Stimulated activated CD8-positive, alpha-beta memory T cell treated with anti-CD3 and anti-CD28 coated beads, Interleukin-7, amount 100 ng/mL, for 4 hours (primary cell): Measurements from ENCODE around the gene CCDC60.

Source experiments
- DNase-seq, 2 donors: peaks; one replicate each; pipeline ENCODE4 v3.0.0-alpha.2; 2020; ENCODE audit warnings: low read depth in 2 of 2

The CCDC60 gene, protein sequence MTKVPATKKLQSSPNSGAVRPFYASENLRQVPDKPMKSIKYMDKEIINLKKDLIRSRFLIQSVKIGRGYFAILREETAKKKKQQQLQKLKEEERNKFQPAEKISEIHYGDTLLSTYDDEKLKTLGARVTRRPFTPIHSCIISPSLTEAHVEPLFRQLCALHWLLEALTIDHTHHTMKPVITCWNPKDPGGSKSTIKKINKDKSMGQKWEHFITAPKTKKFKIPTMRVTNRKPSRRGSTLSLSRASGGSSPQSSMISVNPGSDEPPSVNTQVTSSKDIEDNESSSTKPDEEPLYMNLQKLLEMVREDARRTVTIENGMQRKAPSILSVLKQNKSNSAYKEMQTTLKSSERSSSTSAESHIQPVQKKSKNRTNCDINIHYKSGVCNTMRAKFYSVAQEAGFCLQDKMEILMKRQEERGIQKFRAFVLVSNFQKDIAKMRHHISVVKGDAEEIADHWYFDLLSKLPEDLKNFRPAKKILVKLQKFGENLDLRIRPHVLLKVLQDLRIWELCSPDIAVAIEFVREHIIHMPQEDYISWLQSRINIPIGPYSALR

DNA sequence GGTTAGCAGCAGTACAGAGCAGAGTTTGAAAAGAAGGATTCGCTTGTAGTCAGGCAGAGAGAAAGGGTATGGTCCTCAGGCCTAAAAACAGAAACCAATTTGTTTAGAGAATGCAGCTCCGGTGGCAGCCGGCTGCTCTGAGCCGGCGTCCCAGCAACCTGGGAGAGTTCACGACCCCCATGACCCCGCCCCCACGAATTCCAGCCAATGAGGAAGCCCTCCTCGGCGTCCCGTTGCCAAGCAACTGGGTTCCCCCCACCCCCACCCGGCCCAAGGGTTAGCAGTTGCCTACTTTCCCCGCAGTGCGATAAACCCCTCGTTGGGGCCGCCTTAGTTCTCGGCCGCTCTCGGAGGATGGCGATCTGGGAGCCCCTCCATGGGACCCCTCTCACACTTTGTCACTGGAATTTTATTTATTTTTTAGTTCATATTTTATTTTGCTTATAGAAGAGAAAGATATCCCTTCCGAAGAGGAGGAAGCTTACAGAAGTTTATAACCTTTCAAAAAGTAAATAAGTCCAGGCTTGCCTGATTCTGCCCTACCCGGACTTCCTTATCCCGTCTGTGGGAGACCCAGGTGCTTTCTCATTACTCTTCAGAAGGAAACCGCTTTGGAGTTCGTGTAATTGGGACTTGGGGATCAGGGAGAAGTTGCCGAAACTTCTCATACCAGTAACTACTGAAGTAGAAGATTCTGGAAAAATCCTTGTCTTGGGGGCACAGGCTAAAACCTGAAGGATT, at the start of gene CCDC60:
TSS of gene CCDC60 (plus strand) at position 300 of the 741 bp plus-strand sequence. CDS start 448 bp downstream, outside the sequence.
- DNase-seq: no peak

DNA sequence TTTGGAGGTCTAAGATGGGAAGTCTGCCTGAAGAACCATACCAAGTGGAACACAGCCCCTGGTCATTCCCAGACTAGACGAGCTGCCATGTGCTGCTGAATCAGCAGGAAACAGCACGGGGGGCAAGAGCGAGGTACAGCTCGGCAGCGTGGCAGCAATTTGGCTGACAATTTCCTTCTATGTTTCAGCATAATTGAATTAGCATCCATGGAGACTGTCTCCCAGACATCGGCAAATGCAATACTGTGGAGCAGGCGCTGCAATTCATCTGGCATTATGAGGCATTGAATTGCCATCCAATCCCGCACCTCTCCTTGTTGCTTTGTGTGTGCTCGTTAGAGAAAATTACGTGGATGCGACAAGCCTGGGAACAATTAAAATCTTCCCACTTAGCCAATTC, 46.0 kb upstream of the CCDC60 start:
- no peak for DNase-seq

DNA sequence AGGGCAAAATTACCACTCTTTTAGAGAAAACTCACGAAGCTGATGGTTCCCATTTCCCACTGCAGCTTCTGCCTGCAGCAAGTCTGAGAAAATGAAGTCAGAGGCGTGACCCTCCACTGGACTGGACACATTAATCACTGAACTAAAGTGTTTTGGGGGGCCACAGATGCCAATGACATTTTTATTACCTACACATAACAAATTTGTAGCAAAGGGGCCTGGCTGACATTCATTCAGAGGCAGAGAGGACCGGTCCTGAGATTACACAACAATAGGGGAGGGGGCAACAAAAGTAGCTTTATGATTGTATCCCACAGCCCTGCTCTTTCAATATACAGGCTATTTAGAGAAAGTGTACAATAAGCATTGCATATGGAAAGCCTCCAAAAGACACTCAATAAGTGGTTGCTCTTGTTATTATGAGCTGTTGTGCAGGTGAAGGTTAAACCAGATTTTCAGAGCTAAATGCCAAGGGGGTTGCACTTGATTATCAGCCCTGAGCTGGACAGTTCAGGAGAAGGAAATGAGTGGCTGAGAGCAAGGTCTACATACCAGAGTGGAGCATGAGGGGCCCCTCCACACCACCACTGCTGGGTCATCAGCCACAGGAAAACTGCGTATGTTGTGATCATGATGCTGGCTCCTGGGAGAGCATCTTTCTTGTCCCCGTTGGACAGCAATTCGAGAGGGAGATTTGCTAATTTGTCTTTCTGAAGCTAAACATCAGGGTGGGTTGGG, 41.5 kb upstream of the CCDC60 start:
- DNase-seq: no peak

DNA sequence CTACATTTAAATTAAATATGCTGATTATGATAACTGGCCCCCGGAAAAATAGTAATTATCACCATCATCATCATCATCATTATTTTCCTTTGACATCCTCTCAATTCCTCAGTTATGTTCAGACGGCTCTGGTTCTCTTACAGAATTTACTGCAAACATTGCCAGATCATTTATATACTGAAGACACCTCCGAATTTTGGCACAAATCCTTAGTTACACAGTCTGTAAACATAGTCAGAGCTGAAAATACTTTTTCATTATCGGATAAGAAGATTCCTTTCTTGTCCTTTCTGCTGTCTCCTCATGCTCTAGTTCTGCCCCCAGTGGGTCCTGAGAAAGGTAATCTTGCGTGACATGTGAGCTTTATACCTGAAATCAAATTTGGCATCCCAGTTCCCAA, 40.3 kb upstream of the CCDC60 start:
- DNase-seq: no peak

DNA sequence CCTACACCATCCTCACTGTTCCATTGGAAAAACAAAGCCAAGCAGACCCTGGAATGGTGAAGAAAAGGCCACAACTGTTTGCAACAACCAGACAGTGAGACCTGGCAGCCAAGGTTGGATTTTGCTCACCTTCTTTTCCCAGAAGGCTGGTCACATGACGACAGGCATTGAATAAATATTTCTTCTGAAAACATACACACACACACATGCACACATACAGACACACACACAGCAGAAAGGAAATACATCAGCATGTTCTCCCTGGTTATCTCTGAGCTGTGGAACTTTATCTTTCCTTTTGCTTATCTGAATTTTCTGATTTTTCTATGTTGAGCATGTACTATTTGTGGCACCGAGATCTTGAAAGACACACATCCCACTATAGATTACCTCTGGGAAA, 38.0 kb upstream of the CCDC60 start:
- DNase-seq: no peak

DNA sequence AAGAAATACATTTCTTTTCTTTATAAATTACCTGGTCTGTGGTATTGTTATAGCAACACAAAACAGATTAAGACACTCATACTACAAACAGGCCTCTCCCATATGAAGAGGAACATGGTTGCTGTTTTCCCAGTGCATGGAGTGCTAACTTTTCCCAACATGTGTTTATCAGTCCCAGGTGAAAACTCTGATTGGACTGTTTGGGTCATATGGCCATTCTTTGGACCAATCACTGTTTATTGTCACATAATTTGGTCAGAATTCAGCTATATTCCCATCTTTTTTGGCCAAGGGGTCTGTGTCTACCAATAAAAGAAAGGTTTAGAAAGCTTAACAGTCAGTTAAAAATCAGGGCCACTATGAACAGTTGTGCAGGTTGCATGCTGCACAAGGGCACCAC, 35.4 kb upstream of the CCDC60 start:
- no peak for DNase-seq

DNA sequence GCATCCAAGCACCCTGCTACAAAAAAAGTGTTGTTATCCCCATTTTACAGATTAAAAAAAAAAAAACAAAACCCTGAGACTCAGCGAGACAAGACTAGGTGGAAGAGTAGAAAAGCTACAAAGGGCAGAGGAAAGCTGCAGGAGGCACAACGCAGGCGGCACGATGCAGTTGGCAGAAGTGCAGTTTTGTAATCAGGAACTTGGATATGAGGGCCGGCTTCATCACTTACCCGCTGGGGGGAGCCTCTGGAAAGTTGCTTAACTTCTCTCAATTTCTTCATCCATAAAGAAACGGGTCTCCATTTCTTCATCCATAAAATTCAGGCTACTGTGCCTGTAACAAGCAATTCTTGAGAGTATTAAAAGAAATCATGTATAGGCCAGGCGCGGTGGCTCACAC, 33.1 kb upstream of the CCDC60 start:
- DNase-seq: no peak

DNA sequence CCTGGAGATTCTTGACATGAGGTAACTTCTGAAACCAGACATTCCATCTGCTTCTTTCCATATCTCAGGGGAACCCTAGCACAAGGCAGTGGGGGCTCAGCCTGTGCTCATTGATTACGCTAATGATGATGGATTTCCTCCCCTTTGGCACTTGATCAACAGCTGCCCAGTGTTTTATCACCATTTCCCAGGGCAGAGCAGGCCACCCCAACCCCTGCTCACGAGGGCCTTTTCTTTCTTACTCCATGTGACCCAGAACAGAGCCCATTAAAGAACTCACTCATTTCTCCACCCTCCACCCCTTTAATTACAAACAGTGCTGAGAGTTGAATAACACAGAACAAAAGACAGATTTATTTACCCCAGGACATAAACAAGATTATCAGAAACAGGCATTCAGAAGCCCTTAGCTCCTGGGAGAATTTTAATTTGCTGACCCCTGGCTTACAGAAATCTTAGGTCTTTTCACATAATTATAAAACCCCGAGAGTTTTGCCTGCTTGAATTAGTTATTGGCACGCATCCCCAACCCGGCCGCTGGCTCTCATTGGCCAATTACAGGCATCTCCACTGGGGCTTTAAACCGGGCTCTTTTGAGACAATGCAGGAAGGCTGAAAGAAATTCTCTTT, 32.0 kb upstream of the CCDC60 start:
- DNase-seq: no peak

DNA sequence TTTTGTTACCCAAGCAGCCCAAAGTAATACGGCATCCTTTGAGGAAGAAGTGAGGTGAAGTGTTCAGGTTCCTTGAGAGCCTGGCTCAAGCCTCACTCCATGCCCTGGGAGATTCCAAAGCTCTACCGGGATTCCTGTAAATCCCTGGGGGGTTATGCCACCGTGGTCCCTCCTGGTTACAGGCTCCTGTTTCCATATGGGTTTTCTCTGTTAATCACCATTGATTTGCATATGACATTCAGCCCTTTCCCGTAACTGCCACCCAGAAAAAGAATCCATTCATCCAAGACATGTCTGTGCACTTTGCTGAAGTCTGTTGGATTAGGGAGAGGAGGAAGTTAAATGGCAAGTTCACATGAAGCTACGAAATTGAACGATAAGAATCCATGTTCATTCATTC, 27.9 kb upstream of the CCDC60 start:
- DNase-seq: no peak

DNA sequence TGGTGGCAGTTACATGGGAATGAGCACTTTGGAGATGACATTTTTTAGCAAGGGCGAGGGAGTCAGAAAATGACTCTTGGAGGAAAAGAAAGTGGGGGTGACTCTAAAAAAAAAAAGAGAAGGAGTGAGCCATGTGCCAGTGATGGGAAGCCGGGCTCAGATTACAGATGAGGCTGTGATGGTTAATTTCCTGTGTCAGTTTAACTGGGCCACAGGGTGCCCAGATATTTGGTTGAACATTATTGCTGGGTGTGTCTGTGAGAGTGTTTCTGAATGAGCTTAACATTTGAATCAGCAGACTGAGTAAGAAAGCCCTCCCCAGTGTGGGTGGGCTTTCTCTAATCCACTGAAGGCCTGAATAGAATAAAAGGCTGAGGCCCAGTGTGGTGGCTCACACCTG, 26.8 kb upstream of the CCDC60 start:
- DNase-seq: no peak

DNA sequence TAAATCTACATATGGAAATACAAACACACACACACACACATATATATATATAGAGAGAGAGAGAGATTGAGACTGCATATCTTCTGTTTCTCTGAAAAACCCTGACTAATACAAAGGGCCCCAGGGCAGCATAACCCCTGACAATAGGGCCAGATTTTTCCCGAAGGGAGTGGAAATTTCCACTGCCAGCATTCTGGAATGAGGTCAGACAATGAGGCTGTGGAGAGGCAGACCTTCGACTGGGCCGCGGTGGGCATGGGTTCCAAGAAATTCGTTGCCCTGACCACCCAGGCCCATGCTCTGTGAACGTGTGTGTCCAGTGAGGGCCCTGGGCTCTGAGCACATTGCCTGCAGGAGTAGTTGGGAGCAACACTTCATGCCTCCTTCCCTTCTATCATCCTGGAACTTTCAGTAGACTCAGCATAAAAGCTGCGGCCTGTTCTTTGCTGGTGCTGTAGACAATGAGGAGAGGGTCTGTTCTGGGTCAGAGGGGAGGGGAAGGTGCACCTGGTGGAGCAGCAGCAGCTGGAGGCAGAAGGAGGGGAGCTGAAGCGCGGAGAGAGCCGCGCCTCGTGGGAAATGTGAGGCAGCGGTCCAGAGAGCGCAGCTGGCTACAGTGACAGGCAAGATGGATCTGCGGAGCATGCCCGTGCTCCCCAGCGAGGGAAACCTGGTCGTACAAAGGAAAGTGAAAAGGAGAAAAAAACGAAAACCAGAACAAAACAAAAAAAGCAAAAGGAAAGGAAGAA, 25.6 kb upstream of the CCDC60 start:
- no peak for DNase-seq

DNA sequence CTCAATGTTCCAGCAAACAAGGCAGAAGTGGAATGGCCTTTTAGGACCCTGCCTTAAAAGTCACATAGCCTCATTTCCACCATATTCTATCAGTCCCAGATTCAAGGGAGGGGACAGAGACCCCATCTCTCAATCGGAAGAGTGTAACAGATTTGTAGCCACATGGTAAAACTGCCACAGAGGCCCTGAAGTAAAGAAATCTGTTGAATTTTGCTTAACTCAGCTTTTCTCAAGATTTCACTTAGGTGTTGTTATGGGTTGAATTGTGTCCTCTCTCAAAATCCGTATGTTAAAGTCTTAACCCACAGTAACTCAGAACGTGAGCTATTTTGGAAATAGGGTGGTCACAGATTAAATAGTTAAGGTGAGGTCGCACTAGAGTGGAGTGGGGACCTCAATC, 22.7 kb upstream of the CCDC60 start:
- DNase-seq: no peak

DNA sequence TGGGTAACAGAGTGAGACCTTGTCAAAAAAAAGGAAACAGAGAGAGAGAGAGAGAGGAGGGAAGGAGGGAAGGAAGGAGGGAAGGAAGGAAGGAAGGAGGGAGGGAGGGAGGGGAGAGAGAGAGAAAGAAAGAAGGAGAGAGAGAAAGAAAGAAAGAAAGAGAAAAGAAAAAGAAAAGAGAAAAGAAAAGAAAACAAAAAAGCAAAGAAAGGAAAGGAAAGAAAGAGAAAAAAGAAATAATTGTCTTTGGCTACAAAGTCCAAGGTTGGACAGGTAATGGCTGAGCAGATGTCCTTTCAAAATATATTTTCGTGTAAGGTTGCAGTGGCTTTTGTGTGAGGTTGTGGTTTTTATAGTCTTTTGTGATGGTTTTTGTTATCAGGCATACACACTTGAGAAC, 21.6 kb upstream of the CCDC60 start:
- DNase-seq: no peak

DNA sequence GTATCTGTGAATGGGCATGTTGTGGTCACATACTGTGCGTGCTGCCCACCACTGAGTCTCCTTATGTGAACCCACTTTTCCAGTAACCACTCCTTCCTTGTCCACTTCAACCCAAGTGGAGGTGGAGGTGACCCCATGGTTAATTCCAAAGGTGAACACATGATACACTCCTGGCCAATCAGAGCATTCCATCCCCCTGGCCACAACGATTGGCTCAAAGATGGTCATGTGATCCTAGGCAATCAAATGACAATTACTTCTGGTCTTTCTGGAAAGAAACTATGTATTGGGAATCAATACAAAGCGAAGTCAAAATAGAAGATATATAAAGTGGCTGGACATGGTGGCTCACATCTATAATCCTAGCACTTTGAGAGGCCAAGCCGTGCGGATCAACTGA, 20.2 kb upstream of the CCDC60 start:
- no peak for DNase-seq

DNA sequence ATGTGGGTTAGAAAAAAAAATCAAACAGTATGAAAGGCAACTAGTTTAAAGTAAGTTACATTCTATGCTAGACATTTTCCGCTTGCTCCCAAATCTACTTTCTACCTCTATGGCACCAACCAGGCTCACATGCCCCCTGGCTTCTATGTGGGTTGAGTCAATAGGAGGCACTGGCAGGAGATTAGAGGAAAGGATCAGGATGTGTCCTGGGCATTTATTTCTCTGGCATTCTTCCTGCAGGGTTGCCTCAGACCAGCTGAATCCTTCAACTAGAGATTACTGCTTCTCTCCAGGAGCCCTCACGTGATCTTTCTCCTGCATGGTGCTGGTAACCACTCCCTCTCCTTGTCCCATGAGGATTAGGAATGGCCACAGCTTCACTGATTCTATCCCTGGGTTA, 14.9 kb upstream of the CCDC60 start:
- DNase-seq: no peak

DNA sequence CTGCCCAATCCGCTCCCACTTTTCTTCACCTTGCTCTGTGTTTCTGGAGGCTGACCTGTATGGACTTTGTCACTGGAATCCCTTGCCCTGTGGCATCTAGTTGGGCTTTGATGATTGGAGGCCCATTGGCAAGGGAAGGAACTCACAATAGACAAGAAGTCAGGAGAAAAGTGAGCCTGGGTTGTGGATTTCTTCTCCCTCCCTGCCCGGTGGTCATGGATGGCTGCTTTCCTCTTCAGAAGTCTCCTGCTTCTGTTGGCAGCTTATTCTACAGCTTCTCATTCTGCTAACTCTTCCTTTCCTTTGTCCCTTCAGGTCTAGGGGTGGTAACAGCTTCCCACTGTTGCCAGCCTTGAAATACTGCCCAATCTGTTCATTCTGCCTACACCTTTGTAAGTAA, 13.9 kb upstream of the CCDC60 start:
- no peak for DNase-seq

DNA sequence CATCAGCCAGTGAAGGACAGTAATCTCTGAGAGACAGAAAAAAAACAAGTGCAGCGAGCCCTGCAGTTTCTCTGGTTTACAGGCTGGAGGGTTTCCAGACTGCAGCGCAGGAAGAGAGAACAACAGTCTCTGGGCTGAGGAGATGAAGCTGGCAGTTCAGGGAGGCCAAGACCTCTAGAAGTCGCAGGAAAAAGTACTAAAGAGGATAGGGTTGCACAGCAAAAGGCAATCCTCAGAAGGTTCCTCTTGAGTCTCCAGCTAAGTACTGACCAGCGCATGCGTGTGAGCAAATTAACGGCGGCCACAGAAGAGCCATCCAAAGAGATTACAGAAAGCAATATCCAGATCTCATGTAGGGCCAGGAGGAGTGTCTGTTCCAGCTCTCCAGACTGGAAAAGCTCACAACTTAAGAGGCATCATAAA, 12.2 kb upstream of the CCDC60 start:
- no peak for DNase-seq

DNA sequence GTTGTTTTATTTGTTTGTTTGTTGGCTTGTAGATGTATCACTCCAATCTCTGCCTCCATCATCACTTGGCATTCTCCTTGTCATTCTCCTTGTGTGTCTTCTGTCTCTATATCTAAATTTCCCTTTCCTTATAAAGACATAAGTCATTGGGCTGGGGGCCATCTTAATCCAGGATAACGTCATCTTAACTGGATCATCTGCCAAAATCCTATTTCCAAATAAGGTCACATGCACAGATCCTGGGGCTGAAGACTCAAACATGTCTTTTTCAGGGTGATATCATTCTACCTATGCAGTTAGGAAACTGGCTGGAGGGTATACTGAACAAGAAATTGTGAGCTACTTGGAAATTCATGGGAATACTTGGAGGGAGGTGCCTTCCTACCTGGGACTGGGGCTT, 8.7 kb upstream of the CCDC60 start:
- no peak for DNase-seq

DNA sequence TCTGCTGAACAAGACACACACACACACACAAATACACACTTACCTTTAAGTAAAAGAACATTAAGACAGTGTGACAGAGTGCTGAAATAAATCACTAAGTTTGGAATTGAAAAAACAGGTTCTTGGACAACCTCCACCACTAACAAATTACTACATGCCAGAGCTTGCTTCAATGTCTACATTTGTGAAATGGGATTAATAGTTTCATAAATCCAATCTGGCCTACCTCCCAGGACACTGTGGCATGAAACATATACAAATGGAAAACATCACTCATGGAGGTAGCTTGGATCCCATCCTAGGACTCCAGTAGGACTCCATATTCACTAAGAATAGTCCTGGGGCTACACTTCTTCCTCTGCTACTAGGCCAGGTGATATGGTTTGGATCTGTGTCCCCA, 8.2 kb upstream of the CCDC60 start:
- DNase-seq: no peak

DNA sequence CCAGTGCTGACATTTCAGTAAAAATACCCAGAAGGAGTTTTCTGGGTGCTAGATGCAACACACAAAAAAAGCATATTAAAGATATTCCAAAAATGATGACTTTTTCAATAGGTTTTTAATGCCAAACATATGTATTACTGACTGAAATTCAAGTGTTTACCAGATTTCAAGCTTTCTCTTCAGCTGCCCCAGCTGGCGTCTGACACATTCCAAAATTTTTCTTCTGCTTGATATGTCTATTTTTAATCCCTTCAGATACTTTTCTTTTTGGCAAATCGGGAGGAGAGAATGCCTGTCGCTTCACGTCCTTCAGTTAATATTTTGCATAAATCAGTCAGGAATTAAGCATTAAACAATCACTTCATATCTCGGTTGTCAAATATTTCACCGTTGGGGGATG, 7.1 kb upstream of the CCDC60 start:
- DNase-seq: no peak

DNA sequence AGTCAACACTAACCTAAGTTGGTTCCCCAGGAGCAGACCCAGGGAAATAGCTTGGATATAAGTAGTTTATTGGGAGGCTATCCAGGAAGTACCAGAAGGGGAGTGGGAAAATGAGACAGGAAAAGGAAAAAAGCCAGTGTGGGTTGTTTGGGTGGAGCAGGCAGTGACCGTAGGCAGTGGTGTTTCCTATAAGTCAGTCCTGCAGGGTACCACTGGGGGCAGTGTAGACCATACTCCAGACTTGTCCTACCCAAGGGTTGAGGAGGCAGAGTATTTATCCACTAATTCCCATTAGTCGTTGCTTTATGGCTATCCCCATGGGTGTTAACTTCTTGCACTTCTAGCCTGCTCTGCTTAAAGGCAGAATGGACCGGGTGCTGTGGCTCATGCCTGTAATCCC, 6.4 kb upstream of the CCDC60 start:
- no peak for DNase-seq
